ENCODE results near the gene MMADHC. TPM values are rescaled to one million over a fixed set of nuclear protein-coding genes. Genes with fewer than 3 reads are reported as not detected.

Gene MMADHC
- total and polyA plus RNA-seq, 2 experiments from 2014 or later: 138 to 158 TPM

DNA sequence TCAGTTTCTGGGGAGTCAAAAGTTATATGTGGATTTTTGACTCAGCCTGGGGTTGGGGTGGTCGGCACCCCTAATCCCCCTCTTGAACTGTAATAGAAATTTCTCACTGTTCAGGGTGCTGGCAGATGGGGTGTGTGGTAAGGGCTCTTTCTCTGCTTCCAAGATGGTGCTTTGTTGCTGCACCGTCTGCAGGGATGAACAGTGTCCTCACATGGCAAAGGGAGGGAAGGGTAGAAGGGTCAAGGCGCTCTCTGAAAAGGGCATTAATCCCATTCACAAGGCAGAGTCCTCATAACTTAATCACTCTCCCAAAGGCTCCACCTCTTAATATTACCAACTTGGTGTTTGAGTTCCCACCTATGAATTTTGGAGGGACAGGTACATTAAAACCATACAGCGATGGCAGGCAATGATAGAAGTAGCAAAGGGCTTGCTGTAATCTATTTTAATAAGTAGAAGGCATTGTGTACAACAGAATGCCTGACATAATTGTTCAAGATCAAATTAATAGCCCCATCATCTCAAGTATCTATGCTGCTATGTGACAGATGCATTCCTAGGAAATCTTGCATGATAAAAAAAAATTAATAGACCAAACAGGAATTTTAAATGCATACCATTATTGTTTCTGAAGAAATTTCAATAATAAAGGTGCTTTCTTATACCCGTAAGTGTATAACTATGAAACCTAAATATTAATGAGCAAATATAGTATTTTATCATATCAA, 28.1 kb downstream of the MMADHC start:
- Histone ChIP-seq H3K79me2 (no peaks in the 10 kb centered on the region), H3K9me3 (ENCODE audit: low read depth) (no peaks in the 10 kb centered on the region), H3K4me1 (ENCODE audit: insufficient read depth) (no peaks in the 10 kb centered on the region), H3K4me3 (no peak overlapping the region), H3K27me3 (no peaks in the 10 kb centered on the region), H3K9me2 (replicated peaks; ENCODE audit: insufficient read depth) (no peaks in the 10 kb centered on the region), H3K36me3 (replicated peaks; ENCODE audit: insufficient read depth, low read depth) (no peaks in the 10 kb centered on the region), H3K4me2 (no peak overlapping the region), H2AFZ (no peak overlapping the region), H3K27ac (no peak overlapping the region), H4K20me1 (ENCODE audit: insufficient read depth, poor library complexity, severe bottlenecking) (no peaks in the 10 kb centered on the region)
- no peak for DNase-seq (ENCODE audit: low spot score)
- TF ChIP-seq, protein P1, sequence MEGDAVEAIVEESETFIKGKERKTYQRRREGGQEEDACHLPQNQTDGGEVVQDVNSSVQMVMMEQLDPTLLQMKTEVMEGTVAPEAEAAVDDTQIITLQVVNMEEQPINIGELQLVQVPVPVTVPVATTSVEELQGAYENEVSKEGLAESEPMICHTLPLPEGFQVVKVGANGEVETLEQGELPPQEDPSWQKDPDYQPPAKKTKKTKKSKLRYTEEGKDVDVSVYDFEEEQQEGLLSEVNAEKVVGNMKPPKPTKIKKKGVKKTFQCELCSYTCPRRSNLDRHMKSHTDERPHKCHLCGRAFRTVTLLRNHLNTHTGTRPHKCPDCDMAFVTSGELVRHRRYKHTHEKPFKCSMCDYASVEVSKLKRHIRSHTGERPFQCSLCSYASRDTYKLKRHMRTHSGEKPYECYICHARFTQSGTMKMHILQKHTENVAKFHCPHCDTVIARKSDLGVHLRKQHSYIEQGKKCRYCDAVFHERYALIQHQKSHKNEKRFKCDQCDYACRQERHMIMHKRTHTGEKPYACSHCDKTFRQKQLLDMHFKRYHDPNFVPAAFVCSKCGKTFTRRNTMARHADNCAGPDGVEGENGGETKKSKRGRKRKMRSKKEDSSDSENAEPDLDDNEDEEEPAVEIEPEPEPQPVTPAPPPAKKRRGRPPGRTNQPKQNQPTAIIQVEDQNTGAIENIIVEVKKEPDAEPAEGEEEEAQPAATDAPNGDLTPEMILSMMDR (IDR thresholded peaks at IDR 0.05; ENCODE audit: poor library complexity): no peak
- no peak for TF ChIP-seq EZH2 (IDR thresholded peaks at IDR 0.05; ENCODE audit: borderline replicate concordance)
- no peak for TF ChIP-seq EZH2phosphoT487 (IDR thresholded peaks at IDR 0.05; ENCODE audit: low read depth, severe bottlenecking, unreplicated experiment)
- WGBS (ENCODE audit: low lambda C conversion rate, missing lambda C conversion rate): 90% methylated on average over 5 of the region's 5 CpGs

DNA sequence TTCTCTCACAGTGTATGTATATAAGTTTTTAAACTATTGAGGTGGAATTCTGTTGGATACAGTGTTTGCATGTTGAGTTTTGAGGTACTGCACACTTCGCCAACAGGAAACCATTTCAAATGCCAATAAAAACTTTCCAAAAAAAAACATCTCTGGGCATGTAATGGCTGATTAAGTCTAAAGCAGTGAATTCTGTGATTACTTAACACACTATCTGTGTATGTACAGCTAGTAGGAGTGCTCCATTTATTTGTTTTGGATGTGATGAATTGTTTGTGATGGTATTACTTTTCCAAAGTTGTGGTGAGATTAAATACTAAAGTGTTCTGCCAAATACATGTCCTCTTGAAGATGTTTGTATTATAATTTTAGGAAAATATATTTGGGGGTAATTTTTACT, 31.1 kb downstream of the MMADHC start:
- H3K27ac ChIP-seq: no peak overlapping the region
- no peak overlapping the region for H3K4me3 ChIP-seq
- H3K79me2 ChIP-seq: no peaks in the 10 kb centered on the region
- H3K36me3 ChIP-seq (replicated peaks; ENCODE audit: insufficient read depth, low read depth): no peaks in the 10 kb centered on the region
- DNase-seq (ENCODE audit: low spot score): no peak
- TF ChIP-seq EZH2 (IDR thresholded peaks at IDR 0.05; ENCODE audit: borderline replicate concordance): no peak
- TF ChIP-seq, protein P1 (IDR thresholded peaks at IDR 0.05; ENCODE audit: poor library complexity): no peak
- no peak for TF ChIP-seq EZH2phosphoT487 (IDR thresholded peaks at IDR 0.05; ENCODE audit: low read depth, severe bottlenecking, unreplicated experiment)
- no peaks in the 10 kb centered on the region for H3K4me1 ChIP-seq (ENCODE audit: insufficient read depth)
- no peak overlapping the region for H3K4me2 ChIP-seq
- no peaks in the 10 kb centered on the region for H4K20me1 ChIP-seq (ENCODE audit: insufficient read depth, poor library complexity, severe bottlenecking)
- H3K27me3 ChIP-seq: no peaks in the 10 kb centered on the region
- H3K9me2 ChIP-seq (replicated peaks; ENCODE audit: insufficient read depth): no peaks in the 10 kb centered on the region
- H2AFZ ChIP-seq: no peak overlapping the region
- no peaks in the 10 kb centered on the region for H3K9me3 ChIP-seq (ENCODE audit: low read depth)
- 81% methylated on average over 1 of the region's 1 CpG for WGBS (ENCODE audit: low lambda C conversion rate, missing lambda C conversion rate)

DNA sequence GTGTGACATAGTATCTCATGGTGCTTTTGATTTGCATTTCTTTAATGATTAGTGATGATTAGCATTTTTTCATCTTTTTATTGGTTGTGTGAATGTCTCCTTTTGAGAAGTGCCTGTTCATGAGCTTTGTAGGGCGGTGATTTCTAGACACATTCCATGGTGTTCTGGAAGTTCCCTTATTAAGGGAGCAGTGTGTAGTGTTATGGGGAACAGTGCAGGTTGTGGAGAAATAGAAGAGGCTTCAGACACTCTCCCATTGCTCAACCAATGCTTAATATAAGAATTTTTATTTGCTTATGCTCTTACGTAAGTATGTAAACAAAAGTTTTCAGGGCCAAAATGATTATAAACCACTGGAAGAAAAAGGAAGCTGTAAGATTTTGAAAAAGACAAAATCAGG, 34.7 kb downstream of the MMADHC start:
- H3K4me1 ChIP-seq (ENCODE audit: insufficient read depth): no peaks in the 10 kb centered on the region
- H3K79me2 ChIP-seq: no peaks in the 10 kb centered on the region
- H3K9me3 ChIP-seq (ENCODE audit: low read depth): no peaks in the 10 kb centered on the region
- no peaks in the 10 kb centered on the region for H3K9me2 ChIP-seq (replicated peaks; ENCODE audit: insufficient read depth)
- no peaks in the 10 kb centered on the region for H3K27me3 ChIP-seq
- no peak overlapping the region for H3K4me2 ChIP-seq
- TF ChIP-seq, protein P1 (IDR thresholded peaks at IDR 0.05; ENCODE audit: poor library complexity): no peak
- TF ChIP-seq EZH2 (IDR thresholded peaks at IDR 0.05; ENCODE audit: borderline replicate concordance): no peak
- TF ChIP-seq EZH2phosphoT487 (IDR thresholded peaks at IDR 0.05; ENCODE audit: low read depth, severe bottlenecking, unreplicated experiment): no peak
- no peaks in the 10 kb centered on the region for H4K20me1 ChIP-seq (ENCODE audit: insufficient read depth, poor library complexity, severe bottlenecking)
- no peaks in the 10 kb centered on the region for H3K36me3 ChIP-seq (replicated peaks; ENCODE audit: insufficient read depth, low read depth)
- WGBS (ENCODE audit: low lambda C conversion rate, missing lambda C conversion rate): 70% methylated on average over 2 of the region's 2 CpGs
- H2AFZ ChIP-seq: no peak overlapping the region
- H3K27ac ChIP-seq: no peak overlapping the region
- no peak overlapping the region for H3K4me3 ChIP-seq
- DNase-seq (ENCODE audit: low spot score): no peak

Measured in hepatocyte (in vitro differentiated cells).